H1 (cell line): ENCODE results near the gene TOMM22. TPM values are rescaled to one million over a fixed set of nuclear protein-coding genes. Genes with fewer than 3 reads are reported as not detected.

Experiments
- NANOG ChIP-seq: IDR thresholded peaks from 2 replicates; pipeline ENCODE4 v1.6.1; 2011; ENCODE audit warnings: low read length, low read depth, mild to moderate bottlenecking, inconsistent platforms; ENCODE audit not compliant: insufficient read depth, poor library complexity, severe bottlenecking
- SAP30 ChIP-seq: fragments of 300-600 bp; sonication (generic); IDR thresholded peaks from 2 replicates; pipeline ENCODE4 v1.7.1; 2012; ENCODE audit warnings: low read length, moderate library complexity, mild to moderate bottlenecking, inconsistent platforms; ENCODE audit not compliant: insufficient read depth, insufficient replicate concordance
- polyA plus RNA-seq, 7 experiments: library from polyadenylated mRNA; depleted of rRNA in 3 of 7; stranded (reverse) in 5 of 7; unstranded in 2 of 7; fragments of >200 nt in 5 of 7; fragments of 200-250 nt in 2 of 7; gene quantifications; 1 replicate in 5 of 7; 2 replicates in 1 of 7; 4 replicates in 1 of 7; pipeline versions ENCODE4 v1.2.1 to v1.2.3, GENCODE V29; 2011 to 2013; ENCODE audit warnings: missing spikeins in 2 of 7, mixed read lengths in 2 of 7
- total RNA-seq: library from RNA; stranded (reverse); fragmentation: NEBNext Ultra II Directional; extraction: Animal tissue kit (Norgen Biotek cat#: 25700); gene quantifications from 2 replicates; pipeline ENCODE4 v1.2.1, GENCODE V29; 2021

TOMM22 gene
- total and polyA plus RNA-seq, 2 of the 8 experiments (the other 6 are each of a cell fraction or from before 2014, with no cell fraction given): 84.0 to 125 TPM

DNA sequence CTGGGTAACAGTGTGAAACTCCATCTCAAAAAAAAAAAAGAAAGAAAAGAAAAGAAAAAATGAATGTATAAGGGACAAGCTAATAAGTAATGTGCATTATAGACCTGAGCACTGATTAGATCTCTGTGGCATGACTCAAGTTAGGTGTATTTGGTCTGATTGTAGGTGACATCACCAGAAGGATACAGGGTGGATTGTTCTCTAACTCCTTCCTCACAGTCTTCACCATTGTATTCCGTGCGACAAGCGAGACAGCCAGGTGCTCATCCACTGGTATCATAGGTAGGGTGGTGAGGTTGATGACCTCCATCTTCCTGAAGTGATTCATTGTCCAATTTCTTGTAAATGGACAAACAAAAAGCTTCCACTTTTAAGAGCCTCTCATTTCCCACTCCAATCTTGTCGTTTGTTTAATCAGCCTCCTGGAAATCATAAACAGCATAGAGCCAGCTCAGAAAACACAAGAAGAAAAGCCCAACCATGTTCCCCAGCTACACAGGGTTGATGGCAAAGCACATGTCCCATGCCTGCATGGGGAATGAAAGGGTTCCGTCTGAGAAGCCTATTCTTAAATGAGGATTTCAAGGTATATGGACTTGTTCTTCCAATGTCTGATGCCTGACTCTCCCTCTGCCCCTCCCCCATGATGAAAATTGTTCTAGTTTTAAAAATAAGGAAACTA lies 31.8 kb upstream of the TOMM22 start (continued):
- no peak for TF ChIP-seq SAP30
- TF ChIP-seq NANOG: no peak
